GM12801 (cell line): ENCODE results near the gene SLC37A1.

Experiments used
- CTCF ChIP-seq: IDR thresholded peaks from one replicate; pipeline ENCODE4 v1.5.1; 2011; ENCODE audit warnings: control low read depth; ENCODE audit not compliant: insufficient read length; ENCODE audit errors: extremely low read depth

SLC37A1 gene

GRCh38 chr21:42614811-42615351, 101.2 kb downstream of the SLC37A1 start:
- TF ChIP-seq CTCF, result no peak

GRCh38 chr21:42615924-42616323, 102.3 kb downstream of the SLC37A1 start:
- no peak for TF ChIP-seq CTCF

GRCh38 chr21:42616446-42616845, 102.8 kb downstream of the SLC37A1 start:
- TF ChIP-seq CTCF, result no peak

GRCh38 chr21:42616941-42617340, 103.3 kb downstream of the SLC37A1 start:
- no peak for TF ChIP-seq CTCF

- no peak for TF ChIP-seq CTCF
These were observed 103.8 kb downstream of the SLC37A1 start for GRCh38 chr21:42617486-42617885.

- TF ChIP-seq CTCF, result no peak
These were observed 105.1 kb downstream of the SLC37A1 start for GRCh38 chr21:42618707-42619102.

- TF ChIP-seq CTCF, result no peak
These were observed 105.5 kb downstream of the SLC37A1 start for GRCh38 chr21:42619166-42619565.
